ENCODE measurements around the gene PRR5L. TPM values are rescaled to one million over a fixed set of nuclear protein-coding genes. Genes with fewer than 3 reads are reported as not detected.

Gene PRR5L
- total and polyA plus RNA-seq, 9 of the 15 experiments (the other 6 are each of a cell fraction or from before 2014, with no cell fraction given) = 0.11 to 0.60 (median 0.36) TPM; not detected in 2

GRCh38 chr11:36407356-36407755 lies 111.3 kb downstream of the PRR5L start:
- ATAC-seq = no peak
- no peaks in the 10 kb centered on the region for H4K20me1 ChIP-seq (replicated peaks; ENCODE audit: control insufficient read depth, insufficient read depth, low read length)
- H3K4me2 ChIP-seq (ENCODE audit: insufficient read depth, low read length) = no peak overlapping the region
- intact Hi-C loops (cut with micrococcal nuclease) = no loop called here
- no peak for FAIRE-seq
- no peaks in the 10 kb centered on the region for H3K36me3 ChIP-seq (ENCODE audit: control insufficient read depth, insufficient read depth, low read length)
- H3K9me3 ChIP-seq (replicated peaks; ENCODE audit: control insufficient read depth, insufficient read depth, low read depth, low read length) = no peaks in the 10 kb centered on the region
- DNase-seq (ENCODE audit: extremely low read depth in 1 of 4, low spot score in 3 of 4) = no peak
- H3K4me1 ChIP-seq (replicated peaks in 1 of 2; ENCODE audit: control insufficient read depth in 2 of 2, insufficient read depth in 2 of 2, low read length in 2 of 2) = peaks cover 10 to 40% of the 10 kb centered on the region in 2 experiments; a peak in 4 of 5 replicates
- CTCF ChIA-PET (ENCODE audit: low intra/inter-chr PET ratio) = no interaction called here
- H2AFZ ChIP-seq (ENCODE audit: low read depth, low read length) = no peak overlapping the region
- POLR2A ChIA-PET = interaction anchor here (0.8 kb wide), 1 partner anchor 26 kb away, joined by 3 read pairs; no protein-coding TSS in a partner anchor
- H3K27ac ChIP-seq (ENCODE audit: extremely low read depth, low read depth, low read length) = no peak overlapping the region
- no peaks in the 10 kb centered on the region for H3K79me2 ChIP-seq (ENCODE audit: control insufficient read depth, insufficient read depth, low read length)
- no peaks in the 10 kb centered on the region for H3K27me3 ChIP-seq (ENCODE audit: control insufficient read depth in 2 of 2, insufficient read depth in 2 of 2, low read length in 2 of 2)
- BruUV-seq (replicated peaks) = no TSS peak
- H3K9me1 ChIP-seq (ENCODE audit: control insufficient read depth, insufficient read depth, low read length) = no peaks in the 10 kb centered on the region
- no peak overlapping the region for H3K9ac ChIP-seq (ENCODE audit: insufficient read depth in 1 of 2, low read depth in 2 of 2, low read length in 2 of 2)
- in situ Hi-C loops (cut with MboI) = no loop called here
- no peak overlapping the region for H3K4me3 ChIP-seq
- peak; percentile 40; the same call in 1 of the 2 replicates for TF ChIP-seq ZNF121 (CRISPR knock-in tag; conservative IDR thresholded peaks at IDR 0.05)
- no peak for TF ChIP-seq MLX (CRISPR knock-in tag; conservative IDR thresholded peaks at IDR 0.05)
- no peak for TF ChIP-seq RAD21 (CRISPR knock-in tag; conservative IDR thresholded peaks at IDR 0.05 in 1 of 2, IDR thresholded peaks at IDR 0.05 in 1 of 2)
- TF ChIP-seq ESRRB (CRISPR knock-in tag; IDR thresholded peaks at IDR 0.05; ENCODE audit: borderline replicate concordance) = no peak
- TF ChIP-seq CEBPB (tag; IDR thresholded peaks at IDR 0.05) = no peak

All from K562 (cell line).